HG03280 (cell line): ENCODE measurements around the gene ZNF143.
A peak's percentile ranks its signal among the peaks of the same experiment; 100 is the strongest.
"Not testable (repeated sequence)": the region's sequence is repeated elsewhere in the genome, so short reads cannot be mapped to it uniquely, and the experiment has no call there.

Source experiments
- ATAC-seq: cut with Tn5 transposase; IDR thresholded peaks from one replicate; pipeline ENCODE4 v1.9.1; 2021; ENCODE audit warnings: mild to moderate bottlenecking, moderate library complexity; ENCODE audit not compliant: unreplicated experiment

ZNF143 gene

DNA sequence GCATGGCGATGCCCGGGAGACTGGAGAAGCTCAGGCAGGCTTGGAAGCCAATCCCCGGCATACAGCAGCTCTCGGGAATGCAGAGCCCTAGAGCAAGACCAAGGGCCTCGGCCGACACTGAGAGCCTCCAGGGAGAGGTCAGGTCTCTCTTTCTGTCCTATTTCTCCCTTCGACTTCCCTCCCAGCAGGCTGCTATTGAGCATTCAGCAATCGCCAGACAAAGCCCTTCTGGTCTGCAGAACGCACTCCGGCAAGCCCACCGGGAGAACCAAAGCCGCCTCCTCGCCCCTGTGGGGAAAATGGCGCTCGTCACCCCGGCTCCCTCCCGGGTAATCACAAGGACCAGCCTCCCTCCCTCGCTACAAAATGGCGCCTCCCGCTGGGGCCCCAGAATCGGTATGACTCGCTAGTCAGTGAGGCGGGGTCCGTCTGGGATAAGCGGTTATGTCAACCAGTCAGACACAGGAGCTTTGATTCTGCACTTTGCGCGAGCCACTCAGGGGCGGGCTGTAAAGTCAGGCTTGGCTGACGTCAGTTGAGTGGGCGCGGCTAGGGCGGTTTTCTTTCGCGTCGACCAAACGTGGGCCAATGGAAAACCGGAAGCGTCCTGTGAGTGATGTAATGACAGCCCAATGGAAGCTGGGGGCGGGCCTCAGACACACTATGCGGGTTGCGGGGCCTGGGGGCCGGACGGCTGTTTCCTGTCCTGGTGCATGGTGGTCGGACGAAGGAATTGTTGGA is at the start of gene ZNF143:
ZNF143 (plus strand) TSS at position 691 of the 741 bp plus-strand sequence. CDS start 10,297 bp downstream, outside the sequence.
- ATAC-seq = peak; percentile 87

DNA sequence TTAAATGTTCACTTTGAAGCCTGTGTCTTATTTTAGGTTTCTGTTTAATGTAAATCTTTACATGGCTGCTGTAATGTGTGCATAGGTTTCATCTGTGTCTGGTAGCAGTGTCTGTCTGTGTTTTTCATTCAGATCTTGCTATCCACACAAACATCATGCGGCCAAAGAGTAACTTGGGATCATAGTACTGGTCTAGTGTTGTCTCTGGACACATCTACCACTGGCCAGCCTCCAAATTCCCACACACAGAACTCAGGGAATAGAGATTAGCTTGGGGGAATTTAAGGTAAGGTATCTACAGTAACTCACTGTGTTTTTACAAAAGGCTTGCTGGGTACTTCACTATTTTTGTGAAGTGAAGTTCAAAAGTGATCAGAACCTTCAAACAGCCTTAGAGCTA is 32.1 kb upstream of the ZNF143 start:
- no peak for ATAC-seq

DNA sequence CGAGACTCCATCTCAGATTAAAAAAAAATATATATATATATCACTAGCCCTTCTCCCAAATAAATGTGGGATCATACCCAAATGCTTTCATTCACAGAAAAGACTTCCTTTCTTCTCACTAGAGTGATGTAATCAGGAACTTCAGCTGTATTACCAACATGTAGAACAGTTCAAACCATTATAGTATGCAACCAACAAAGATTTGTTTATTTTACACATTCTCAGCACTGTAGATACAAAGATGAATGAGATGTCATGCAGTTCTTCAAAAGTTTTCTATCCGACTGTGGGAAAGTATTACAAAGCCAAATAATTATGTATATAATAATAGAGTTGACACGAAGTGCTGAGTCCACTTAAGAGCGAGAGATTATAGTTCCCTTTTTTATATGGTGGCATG is 22.2 kb upstream of the ZNF143 start:
- ATAC-seq = no peak

DNA sequence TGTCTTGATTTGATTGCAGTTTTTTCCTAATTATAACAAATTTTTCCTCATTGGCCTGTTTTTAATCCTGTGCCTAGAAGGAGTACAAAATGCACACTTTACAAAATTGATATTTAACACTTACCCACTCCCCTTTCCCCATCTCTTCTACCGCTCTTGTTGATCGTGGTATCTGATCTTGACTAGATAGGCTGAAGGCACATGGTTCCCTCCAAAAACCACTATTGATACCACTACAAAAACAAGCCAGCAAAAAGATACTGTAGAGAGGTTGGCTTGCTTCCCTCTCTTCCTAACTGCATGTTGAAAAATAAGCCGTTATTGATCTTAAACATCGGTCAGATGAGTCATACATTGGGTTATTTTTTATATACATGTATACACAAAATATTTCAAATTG is 14.6 kb upstream of the ZNF143 start:
- ATAC-seq = no peak

DNA sequence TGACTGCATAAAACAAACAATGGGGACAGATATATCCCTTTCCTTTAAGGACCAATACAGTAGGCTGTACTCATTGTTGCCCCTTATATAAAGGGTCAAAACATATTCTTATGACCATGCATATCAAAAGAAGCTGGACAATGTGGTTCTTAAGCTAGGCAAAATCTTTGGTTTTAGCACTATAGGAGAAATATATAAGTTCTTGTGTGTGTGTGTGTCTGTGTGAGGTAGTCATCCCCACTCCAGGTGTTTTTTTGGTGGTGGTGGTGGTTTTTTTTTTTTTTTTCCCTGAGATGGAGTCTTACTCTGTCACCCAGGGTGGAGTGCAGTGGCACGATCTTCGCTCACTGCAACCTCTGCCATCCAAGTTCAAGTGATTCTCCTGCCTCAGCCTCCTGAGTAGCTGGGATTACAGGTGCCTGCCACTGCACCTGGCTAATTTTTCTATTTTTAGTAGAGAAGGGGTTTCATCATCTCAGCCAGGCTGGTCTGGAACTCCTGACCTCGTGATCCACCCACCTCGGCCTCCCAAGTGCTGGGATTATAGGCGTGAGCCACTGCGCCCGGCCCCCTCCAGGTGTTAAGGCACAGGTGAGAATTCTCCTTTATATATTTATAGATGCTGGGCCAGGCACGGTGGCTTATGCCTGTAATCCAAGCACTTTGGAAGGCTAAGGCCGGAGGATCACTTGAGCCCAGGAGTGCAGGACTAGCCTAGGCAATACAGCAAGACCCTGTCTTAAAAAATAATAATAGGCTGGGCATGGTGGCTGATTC is 12.0 kb upstream of the ZNF143 start:
- no peak for ATAC-seq

DNA sequence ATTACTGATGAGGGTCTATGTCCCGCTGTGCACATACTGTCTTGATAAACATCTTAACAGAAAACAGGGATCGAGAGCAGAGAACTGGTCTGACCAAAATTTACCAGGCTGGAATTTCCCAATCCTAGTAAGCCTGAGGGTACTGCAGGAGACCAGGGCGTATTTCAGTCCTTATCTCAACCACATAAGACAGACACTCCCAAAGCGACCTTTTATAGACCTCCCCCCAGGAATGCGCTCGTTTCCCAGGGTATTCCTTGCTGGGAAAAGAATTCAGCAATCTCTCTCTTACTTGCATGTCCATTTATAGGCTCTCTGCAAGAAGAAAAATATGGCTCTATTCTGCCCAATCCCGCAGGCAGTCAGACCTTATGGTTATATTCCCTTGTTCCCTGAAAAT is 8.8 kb upstream of the ZNF143 start:
- not testable (repeated sequence) for ATAC-seq

DNA sequence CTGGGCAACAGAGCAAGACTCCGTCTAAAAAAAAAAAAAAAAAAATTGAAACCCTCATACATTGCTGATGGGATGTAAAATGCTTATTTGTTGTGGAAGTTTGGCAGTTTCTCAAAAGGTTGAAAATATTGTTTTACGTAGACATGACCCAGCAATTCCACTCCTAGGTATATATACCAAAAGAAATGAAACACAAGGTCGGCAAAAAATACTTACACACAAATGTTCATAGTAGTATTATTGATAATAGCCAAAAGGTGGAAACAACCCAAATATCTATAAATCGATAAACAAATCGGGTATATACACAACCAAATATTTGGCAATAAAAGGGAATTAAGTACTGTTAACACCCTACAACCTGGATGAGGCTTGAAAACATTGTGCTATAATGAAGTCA is 5.1 kb upstream of the ZNF143 start:
- no peak for ATAC-seq

DNA sequence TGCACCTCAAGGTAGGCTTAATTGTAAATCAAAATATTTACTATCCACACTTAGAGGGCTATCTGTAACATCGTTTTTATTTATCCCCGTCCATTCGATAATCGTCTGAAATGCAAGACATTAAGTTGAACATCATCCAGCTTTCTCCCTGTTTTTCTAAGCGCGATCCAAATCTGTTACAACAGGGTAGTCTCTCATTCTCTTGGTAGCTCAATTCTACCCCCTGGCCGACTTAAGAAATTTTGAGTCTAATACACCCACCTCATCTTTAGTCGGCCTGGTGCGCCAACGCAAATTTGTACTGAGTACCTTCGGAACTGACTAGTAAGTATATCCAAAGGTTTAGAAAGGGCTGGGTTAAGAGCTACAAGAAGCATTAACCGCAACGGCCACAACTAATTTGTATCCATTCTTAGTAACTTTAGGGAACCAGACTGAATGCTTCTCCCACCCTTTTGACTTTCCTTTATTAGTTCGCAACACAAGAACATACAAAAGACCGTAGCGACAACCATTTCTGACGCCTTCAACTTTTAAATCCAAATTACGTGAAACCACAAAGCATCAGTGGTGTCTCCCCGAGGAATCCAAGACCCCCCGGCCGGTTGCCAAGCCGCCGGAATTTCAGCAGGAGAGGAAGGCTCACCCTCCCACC is 1.0 kb upstream of the ZNF143 start:
- ATAC-seq = no peak

DNA sequence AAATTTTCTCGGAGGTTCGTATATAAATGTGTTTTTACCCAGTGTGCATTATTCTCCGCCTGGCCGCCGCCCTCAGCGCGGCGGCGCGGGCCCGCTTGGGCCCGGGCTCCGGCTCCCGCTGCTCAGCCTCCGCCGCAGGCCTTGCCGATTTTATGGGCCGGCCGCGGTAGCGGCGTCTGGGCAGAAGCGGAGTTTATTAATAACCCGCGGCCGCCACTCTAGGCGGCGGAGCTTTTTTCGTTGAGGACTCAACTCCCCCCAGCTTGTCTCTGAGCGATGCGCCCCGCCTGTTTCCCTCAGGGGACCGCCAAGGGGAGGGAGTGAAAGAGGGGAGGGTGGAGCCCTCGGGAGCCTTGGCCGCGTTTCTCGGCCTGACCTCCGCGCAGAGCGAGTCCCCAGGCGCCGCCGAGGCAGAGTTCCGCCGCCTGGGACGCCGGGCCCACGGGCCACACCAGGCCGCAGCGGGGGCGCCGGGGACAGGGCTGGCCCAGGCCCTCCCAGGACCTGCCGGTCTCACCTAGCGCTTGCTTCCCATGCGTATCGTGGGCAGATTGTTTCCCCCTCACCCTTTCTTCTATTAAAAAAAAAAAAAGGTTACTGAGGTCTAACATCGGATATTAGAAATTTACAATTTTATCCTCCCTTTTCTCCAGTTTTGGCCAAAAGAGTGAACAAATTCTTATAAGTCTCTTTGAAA is 399 bp downstream of the ZNF143 start:
- ATAC-seq = peak; percentile 51

DNA sequence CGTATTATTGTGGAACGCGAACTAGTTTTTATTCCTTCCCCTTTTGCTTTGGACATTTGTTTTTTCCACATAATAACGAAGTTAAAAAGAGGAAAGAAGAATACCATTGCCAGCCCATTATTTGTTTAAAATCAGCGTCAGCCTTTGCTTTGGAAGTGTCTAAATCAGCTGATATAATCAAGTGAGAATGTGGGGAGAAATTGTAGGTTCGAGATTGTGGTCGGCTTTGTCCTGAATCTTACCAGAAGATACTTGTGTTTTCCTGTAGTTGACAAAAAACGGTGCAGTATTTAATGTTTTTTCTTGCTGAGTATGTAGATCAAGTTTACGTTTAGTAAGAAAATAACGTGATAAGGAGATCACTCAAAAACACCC is 935 bp downstream of the ZNF143 start:
- ATAC-seq = no peak

DNA sequence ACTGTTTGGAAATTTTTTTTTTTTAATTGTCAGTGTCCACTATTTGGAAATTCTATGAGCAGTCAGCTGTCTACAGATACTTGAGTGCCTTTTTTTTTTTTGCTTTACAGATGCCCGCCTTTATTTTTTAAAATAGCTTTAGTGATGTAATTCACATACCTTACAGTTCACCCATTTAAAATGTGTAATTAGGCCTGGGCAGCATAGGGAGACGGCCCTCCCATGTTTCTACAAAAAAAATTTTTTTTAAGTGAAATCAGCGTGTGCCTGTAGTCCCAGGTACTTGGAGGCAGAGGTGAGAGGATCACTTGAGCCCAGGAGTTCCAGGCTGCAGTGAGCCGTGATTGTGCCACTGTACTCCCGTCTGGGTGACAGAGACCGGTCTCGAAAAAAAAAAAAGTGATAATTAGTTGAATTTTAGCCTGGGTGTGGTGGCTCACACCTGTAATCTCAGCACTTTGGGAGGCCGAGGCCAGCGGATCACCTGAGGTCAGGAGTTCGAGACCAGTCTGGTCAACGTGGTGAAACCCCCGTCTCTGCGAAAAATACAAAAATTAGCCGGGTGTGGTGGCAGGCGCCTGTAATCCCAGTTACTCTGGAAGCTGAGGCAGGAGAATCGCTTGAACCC is 1.5 kb downstream of the ZNF143 start:
- ATAC-seq = no peak

DNA sequence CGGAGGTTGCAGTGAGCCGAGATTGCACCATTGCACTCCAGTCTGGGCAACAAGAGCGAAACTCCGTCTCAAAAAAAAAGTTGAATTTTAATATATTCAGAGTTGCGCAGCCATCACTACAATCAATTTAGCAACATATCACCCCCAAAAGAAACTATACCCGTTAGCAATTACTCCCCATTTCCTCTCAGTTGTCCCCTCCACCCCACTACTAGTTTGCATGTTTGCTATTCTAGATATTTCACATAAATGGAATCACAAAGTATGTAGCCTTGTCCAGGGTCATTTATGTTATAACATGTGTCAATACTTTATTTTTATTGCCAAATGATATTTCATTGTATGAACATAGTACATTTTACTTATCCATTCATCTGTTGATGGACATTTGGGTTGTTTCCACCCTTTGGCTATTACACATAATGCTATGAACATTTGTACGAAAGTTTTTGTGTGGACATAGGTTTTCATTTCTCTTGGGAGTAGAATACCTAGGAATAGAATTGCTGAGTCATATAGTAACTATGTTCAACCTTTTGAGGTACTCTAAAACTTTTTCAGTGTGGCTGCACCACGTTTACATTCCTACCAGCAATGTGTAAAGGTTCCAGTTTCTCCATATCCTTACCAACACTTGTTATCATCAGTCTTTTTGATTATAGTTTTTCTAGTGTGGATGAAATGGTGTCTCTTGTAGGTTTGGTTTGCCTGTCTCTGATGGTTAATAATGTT is 2.2 kb downstream of the ZNF143 start:
- ATAC-seq = no peak

DNA sequence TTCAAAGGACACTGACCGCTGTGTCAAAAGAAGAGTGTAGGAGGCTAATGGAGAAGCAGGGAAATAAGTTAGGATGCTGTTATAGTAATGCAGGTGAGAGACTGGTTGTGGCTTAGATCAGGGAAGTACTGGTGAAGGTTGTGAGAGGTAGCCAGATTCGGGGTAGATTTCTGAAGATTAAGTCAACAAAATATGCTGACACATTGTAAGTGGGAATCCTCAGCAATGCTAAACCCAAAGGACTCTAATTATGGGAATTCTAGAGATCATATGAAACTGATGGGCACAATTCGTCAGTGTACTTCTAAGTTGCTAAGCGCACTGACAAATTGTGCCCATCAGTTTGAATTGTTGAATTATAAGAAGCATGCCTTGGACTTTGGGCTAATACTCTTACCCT is 10.0 kb downstream of the ZNF143 start:
- no peak for ATAC-seq

DNA sequence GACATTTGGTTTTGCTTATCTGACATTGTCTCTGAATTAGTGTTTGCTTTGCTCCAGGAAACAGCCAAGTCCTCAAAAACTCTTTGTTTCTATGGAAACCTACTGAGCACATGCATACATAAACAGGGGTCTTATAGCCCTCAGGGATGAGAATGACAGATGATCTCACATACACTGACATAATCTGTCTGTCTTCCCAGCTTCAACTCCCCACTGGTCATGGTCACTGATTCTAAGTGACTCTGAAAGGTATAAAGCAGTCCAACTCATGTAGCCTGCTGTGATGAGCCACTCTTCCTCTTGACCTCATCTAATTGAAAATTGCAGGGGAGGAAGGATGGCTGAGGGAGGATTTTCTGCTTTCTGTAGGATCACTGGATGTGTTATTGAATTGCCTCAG is 12.6 kb downstream of the ZNF143 start:
- no peak for ATAC-seq

DNA sequence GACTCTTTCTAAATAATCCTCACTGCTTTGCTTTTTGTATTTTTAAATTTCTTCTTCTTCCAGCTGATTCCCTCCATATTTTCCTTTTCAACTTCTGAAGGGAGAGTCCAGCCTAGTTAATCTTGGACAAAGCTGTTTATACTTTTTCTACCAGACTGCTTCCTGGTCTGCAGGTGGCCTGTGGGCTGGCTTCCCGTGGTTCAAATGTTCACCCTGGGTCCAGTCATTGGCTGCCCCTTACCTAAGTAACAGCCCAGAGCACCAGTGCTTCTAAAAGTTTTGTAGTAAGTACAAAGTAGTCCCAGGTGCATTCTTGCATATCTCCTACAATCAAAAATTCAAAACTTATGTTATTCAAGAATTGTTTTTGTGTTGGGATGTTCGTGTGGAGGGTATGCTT is 19.1 kb downstream of the ZNF143 start:
- ATAC-seq = no peak

DNA sequence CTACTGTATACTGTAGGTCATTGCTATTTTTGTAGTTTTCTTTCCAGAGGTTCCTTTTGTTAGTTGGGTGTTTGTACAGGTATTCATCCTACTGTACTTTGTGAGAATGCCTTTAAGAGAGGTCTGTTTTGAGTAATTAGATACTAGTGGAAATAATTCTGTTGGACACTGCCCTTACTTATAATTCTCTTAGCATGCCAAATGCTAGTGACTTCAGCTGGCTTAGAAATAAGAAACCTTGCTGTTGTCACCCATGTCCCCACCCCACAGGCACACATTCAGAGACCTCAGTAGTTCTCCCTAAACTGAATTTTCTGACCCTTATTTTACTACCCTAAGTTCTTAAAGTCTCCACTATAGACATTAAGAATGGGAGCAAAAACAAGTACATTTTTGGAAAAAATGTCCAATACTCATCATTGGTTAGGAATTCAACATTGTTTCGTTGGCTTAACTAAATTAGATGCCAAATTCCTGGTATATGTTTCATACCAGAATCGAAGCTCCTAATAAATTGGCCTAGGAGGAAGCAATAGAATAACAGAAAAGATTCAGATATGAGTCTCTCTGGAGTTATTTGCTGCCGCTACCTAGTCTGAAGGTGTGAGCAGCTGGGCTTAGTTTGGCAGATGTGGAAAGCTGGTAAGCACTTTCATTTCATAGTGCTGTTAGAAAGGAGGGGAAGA is 28.4 kb downstream of the ZNF143 start:
- ATAC-seq = no peak

DNA sequence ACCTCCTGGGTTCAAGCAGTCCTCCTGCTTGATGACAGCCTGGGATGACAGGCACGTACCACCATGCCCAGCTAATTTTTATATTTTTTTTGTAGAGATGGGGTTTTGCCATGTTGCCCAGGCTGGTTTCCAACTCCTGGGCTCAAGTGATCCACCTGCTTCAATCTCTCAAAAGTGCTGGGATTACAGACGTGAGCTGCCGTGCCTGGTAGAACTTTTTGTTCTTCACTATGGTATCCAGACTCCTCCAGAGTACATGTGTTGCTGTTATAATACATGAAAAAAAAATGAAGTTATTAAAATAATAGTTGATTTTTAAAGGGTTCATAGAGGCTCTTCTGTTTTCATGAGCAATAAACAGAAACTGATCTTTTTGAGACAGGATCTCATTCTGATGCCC is 29.6 kb downstream of the ZNF143 start:
- no peak for ATAC-seq

DNA sequence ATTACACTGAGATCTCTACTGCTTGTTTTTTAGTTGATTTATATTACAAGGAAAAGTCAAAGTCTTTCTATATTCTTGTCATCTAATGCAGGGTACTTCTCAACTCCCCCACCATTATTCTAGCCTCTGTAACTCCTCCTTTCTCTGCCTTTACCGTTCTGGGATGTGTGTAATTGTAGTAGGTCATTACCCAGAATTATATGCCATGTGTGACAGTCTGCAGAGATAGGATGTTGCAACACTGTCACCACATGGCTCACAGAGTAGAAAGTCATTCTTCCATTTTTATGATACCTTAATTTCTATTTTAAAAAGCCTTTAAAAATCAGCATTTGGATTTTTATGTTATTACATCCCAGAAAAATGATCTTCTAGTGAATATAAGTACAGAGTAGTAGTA is 32.7 kb downstream of the ZNF143 start:
- no peak for ATAC-seq

DNA sequence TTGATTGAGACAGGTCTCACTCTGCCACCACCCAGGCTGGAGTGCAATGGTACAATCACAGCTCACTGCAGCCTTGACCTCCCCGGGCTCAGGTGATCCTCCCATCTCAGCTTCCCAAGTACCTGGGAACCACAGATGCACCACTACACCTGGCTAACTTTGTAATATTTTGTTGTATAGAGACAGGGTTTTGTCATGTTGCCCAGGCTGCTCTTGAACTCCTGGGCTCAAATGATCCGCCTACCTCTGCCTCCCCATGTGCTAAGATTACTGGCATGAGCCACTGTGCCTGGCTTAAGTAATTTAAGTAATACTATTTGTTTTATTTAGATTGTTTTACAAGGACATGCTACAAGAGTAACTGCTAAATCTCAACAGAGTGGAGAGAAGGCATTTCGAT is 33.5 kb downstream of the ZNF143 start:
- ATAC-seq = no peak
